GM18868 (cell line): ENCODE measurements around the gene FBP2.
"Not testable (repeated sequence)": the region's sequence is repeated elsewhere in the genome, so short reads cannot be mapped to it uniquely, and the experiment has no call there.

Source experiments
- ATAC-seq: cut with Tn5 transposase; IDR thresholded peaks from one replicate; pipeline ENCODE4 v1.9.1; 2021; ENCODE audit warnings: mild to moderate bottlenecking, moderate library complexity; ENCODE audit not compliant: unreplicated experiment

The FBP2 gene

GRCh38 chr9:94564279-94564678, 29.3 kb downstream of the FBP2 start:
- ATAC-seq = not testable (repeated sequence)

GRCh38 chr9:94563548-94563947, 30.1 kb downstream of the FBP2 start:
- ATAC-seq = no peak

DNA sequence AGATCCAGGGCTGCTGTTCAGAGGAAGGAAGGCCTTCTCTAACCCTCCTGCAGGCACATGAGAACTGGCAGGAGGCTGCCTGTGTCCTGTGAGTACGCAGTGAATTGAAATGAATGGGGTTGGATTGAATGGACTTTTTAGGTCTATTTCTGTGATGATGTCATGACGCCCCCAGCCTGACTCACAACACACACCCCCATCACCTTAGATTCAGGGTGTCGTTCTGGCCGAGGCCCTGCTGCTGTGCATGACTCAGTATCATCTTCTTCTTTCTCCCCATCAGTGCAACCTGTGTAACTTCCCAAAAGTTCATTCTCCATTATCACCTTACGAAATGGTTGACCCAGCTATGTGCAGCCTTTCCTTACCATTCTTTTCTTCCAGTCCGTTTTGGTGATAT, 33.4 kb downstream of the FBP2 start:
- ATAC-seq = no peak

DNA sequence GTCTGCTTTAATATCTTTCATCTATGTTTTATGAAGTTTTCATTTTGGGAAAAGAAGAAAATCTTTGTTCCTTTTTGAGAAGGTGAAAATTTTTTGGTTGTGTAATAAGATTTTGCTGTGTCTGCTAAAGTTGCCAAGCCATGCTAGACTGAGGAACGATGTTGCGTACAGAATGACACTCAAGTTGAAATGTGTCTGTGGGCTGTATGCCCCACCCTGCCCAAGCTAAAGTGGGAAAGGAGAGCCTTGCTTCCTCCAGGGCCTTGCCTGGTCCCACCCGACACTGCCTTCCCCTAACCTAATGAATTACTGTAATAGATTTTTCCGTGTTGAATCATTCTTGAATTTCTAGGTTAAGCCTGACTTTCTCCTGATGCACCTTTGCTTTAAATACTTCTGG, 36.2 kb downstream of the FBP2 start:
- ATAC-seq = no peak

DNA sequence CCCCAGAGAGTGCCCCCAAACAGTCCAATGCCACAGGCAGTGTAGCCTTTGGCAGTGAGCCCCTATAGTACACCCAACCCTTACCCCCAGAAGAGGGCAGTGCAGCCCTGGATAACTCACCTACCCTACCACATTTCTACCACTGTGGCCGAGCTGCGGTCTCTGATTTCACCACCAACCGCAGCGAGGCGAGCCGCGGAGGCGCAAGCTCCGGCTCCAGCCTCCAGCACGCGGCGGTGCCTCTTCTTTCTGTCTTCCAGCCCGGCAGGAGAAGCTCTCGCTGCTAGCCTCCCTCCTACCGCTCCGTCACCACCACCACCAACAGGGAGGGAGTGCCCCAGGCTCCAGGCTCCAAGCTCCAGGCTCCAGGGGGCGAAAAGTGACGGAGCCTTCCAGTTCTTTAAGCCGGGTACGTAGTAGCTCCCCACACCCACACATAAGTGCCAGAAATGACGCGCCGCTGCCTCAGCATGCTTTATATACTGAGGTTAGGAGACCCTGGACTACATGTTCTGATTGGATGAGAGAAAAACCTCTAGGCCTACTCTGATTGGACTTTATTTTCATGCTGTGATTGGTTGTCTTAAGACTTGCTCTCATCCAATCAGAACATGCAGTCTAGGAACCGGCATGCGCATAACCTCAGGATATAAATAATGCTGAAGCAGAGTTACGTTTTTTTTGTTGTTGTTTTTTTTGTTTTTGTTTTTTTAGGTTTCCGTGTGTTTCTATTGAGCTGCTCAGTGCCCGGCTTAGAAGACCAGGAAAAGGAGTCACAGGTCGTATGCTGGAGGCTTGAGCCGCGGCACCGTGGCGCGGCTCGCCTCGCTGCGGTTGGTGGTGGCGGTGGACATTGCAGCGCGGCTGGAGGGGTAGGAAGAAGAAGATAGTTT, 38.9 kb downstream of the FBP2 start, which contains the start of gene PCAT7:
Gene PCAT7 (plus strand): TSS at position 645 of the 893 bp plus-strand sequence.
- ATAC-seq = no peak

GRCh38 chr9:94554078-94554438, 39.6 kb downstream of the FBP2 start:
- ATAC-seq = no peak

DNA sequence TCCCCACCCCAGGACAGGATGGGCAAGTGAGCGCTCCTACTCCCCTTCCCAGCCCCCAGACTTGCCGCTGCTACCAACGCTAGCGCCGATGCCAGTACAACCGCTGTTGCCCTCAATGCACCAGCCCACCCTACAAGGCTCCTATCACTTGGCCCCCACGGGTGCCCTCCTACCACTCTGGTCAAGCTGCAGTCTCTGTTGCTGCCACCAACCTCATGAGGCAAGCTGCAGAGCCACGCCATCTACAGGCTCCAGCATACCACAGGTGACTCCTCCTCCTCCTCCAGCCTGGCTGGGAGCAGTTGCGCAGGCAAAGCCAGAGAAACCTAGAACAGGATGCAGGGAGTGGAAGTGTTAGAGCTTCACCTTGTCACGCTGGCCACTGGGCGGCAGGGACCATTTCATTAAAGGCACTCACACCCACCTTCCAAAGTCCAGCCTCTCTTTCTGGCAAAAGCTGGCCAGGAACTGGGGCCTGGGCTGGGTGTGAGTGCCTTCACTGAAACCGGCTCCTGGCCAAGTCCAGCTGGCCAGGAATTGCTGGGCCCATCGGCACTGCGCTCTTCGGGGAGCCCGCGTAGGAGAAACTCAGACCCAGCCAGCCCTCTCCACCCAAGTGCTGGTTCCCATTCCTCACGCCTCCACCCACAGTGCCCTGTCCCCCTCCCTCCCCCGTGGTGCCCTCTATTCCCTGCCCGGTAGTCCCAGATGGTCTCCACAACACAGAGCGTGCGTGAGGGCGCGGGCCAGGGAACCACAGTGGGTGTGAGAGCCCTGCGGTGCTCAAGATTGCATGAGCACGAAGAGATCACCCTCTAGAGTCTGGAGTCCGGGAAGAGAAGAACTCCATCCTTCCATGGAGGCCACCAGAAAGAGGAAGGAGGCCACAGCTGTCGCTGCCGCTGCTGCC, 40.3 kb downstream of the FBP2 start:
- no peak for ATAC-seq

DNA sequence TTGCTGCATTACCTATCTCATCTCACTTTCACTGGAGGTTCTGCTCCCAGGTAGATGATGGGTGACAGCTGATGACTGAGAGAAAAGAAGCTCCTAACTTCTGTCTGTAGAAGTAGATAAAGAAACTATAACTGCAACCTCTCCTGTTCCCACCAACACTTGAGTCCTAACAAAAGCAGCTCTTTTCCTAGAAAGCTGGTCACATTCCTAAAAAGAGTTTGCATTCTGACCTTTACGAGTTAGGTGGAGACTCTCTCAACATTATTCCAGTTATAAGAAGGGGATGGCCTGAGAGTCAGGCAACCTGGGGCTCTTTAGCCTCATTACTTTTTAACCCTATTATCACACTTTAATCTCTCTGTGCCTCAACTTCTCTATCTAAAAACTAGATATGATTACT, 47.7 kb downstream of the FBP2 start:
- ATAC-seq = no peak

DNA sequence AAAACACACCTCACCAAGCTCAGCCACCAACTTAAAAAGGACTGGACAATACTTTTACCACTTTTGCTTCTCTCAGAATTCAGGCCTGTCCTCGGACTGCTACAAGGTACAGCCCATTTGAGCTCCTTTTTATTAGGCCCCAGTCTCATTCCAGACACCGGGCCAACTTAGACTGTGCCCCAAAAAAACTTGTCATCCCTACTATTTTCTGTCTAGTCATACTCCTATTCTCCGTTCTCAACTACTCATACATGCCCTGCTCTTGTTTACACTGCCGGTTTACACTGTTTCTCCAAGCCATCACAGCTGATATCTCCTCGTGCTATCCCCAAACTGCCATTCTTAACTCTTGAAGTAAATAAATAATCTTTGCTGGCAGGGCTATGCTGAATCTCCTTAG, 49.3 kb downstream of the FBP2 start:
- not testable (repeated sequence) for ATAC-seq

- ATAC-seq = no peak
Measured at GRCh38 chr9:94538908-94539307, 54.7 kb downstream of the FBP2 start.

DNA sequence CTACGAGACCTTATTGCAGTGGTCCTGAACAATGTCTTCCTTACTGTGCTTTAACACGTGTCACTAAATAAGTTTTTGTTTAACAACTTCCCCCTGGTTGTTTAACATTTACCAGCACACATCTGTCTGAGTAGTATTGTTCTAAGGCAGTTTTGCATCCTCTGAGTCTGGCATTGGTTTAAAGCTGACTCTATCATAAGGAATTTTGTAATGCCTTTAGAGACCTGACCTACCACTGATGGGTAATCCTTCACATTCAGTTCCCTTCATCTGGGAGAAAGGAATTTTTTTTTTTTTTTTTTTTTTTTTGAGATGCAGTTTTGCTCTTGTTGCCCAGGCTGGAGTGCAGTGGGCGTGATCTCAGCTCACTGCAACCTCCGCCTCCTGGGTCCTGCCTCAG, 58.7 kb downstream of the FBP2 start:
- no peak for ATAC-seq

- no peak for ATAC-seq
Measured at GRCh38 chr9:94533601-94534000, 60.0 kb downstream of the FBP2 start.

GRCh38 chr9:94533155-94533554, 60.5 kb downstream of the FBP2 start:
- no peak for ATAC-seq

DNA sequence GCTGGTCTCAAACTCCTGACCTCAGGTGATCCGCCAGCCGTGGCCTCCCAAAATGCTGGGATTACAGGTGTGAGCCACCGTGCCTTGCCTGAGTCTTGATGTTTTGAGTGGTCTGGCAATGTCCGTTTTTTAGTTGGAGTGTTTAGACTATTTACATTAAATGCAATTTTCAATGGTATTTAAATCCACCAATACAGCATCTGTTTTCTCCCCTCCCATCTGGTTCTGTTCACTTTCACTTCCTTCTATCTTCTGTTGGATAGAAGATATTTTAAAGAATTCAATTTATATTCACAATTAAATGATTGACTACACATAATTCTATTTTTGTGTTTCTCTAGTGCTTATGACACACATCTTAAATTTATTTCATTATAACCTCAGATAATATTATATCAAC, 64.7 kb downstream of the FBP2 start:
- no peak for ATAC-seq

GRCh38 chr9:94526951-94527350, 66.7 kb downstream of the FBP2 start:
- ATAC-seq = no peak

DNA sequence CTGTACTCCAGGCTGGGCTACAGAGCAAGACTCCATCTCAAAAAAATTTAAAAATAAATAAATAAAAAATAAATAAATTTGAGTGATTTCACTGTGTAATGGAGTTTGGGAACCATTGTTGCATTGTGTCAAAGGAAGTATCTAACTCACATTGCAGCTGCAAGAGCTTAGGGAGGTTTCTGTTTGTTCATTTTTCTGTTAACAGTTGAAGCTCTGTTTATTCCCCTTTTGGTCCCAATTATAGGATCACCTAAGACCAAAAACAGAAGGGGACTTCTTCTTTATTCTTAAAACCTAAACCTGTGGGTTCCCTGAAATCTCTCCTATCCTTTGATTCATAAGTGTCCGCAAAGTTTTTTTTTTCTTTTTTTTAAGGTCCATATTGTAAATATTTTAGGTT, 67.4 kb downstream of the FBP2 start:
- no peak for ATAC-seq

DNA sequence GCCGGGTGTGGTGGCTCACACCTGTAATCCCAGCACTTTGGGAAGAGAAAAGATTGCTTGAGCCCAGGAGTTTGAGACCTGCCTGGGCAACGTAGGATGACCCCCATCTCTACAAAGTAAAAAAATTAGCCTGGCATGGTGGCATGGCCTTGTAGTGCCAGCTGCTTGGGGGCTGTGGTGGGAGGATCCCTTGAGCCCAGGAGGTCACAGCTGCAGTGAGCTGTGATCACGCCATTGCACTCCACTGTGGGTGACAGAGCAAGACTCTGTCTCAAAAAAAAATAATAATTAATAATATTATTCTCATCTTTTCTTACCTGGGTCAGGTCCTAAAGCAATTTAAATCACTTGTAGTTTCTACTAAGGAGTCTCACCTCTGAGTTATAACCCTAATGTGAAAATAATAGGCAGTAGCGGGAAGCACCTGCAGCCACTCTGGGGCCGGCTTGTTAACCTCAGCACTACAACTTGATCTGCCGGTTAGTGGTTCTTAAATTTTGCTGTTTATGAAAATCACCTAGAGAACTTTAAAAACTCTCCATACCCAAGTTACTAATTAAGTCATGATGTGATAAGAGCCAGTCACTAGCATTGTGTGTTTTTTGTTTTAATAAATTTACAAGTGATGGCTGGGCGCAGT, 68.1 kb downstream of the FBP2 start:
- no peak for ATAC-seq

DNA sequence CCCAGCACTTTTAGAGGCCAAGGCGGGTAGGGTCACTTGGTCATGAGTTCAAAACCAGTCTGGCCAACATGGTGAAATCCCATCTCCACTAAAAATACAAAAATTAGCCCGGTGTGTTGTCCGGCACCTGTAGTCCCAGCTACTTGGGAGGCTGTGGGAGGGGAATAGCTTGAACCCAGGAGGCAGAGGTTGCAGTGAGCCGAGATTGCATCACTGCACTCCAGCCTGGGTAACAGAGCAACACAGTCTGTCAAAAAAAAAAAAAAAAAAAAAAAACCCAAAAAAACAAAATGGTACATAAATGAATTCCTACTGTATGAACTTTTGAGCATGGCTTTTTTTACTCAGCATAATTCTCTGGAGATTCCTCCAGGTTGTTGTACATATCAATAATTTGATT, 76.4 kb downstream of the FBP2 start:
- no peak for ATAC-seq

GRCh38 chr9:94514722-94515121, 78.9 kb downstream of the FBP2 start:
- no peak for ATAC-seq

GRCh38 chr9:94511955-94512265, 81.7 kb downstream of the FBP2 start:
- no peak for ATAC-seq

DNA sequence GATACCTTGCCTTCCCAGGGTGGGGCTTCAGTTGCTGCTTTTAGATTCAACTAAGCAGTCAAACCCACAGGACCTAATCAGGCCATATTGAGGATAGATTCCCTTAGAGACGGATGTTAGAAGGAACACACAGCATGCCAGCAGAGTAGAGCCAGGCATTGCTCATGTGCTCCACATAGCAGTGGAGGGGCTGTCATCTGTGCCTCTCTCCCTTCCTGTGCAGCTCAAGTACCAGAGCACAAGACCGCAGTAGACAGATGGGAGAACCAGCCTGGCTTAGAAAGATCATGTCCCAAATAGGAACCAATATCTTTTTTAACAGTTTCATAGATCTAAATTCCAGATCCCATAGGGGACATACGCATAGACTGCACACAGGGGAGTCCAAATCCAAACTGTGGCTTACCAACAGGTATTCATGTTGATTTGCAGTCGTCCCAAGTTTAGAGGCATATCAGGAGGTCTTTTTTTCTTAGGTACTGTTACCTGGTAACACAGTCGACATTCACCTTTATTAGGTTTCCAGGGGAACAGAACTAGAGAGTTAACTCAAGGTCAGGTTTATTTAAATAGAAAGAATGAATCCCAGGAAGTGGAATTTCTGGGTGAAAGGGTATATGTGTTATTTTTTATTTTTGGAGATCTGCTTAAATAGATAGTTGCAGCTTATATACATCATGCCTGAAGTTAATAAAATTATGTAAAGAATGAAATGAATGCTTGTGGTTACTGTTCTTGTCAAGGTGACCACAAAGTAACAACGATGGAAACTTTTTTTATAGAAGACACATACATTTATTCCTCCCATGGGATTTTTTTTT, 82.3 kb downstream of the FBP2 start:
- no peak for ATAC-seq
